ENCODE measurements around the gene SNRNP200.
A peak's percentile ranks its signal among the peaks of the same experiment; 100 is the strongest.
"Not testable (repeated sequence)": the region's sequence is repeated elsewhere in the genome, so short reads cannot be mapped to it uniquely, and the experiment has no call there.

SNRNP200 gene

GRCh38 chr2:96273763-96274162 lies 31.6 kb downstream of the SNRNP200 start:
- no peak for DNase-seq

GRCh38 chr2:96271995-96272394 lies 33.4 kb downstream of the SNRNP200 start:
- no peak for DNase-seq

GRCh38 chr2:96267159-96267971 lies 38.0 kb downstream of the SNRNP200 start:
- peak; percentile 34 to 51 for DNase-seq

- peak; percentile 97 to 98 for DNase-seq
These were observed 39.3 kb downstream of the SNRNP200 start, which contains the start of the genes CIAO1 and TMEM127 for GRCh38 chr2:96265840-96266679. TSS of gene CIAO1 (plus strand) at chr2:96266225. CDS start at chr2:96266351, 126 bp downstream. TSS of gene TMEM127 (minus strand) at chr2:96265997. CDS start at chr2:96265381, 616 bp downstream.

GRCh38 chr2:96265349-96265839 lies 40.0 kb downstream of the SNRNP200 start:
- DNase-seq, result peak; percentile 15 to 45

- DNase-seq, result peak; percentile 38 to 39
These were observed 40.5 kb downstream of the SNRNP200 start for GRCh38 chr2:96264656-96265348.

- DNase-seq, result no peak
These were observed 41.3 kb downstream of the SNRNP200 start for GRCh38 chr2:96264086-96264485.

GRCh38 chr2:96262306-96262705 lies 43.0 kb downstream of the SNRNP200 start:
- DNase-seq, result no peak

- no peak for DNase-seq
These were observed 43.9 kb downstream of the SNRNP200 start for GRCh38 chr2:96261328-96262003.

GRCh38 chr2:96260387-96261260 lies 44.7 kb downstream of the SNRNP200 start:
- DNase-seq, result peak; percentile 41 to 49

GRCh38 chr2:96259497-96259921 lies 45.8 kb downstream of the SNRNP200 start:
- DNase-seq, result no peak

- no peak for DNase-seq
These were observed 47.0 kb downstream of the SNRNP200 start for GRCh38 chr2:96258166-96259022.

GRCh38 chr2:96257744-96258143 lies 47.6 kb downstream of the SNRNP200 start:
- DNase-seq, result not testable (repeated sequence)

GRCh38 chr2:96256611-96257113 lies 48.7 kb downstream of the SNRNP200 start:
- DNase-seq, result no peak

- no peak for DNase-seq
These were observed 50.8 kb downstream of the SNRNP200 start for GRCh38 chr2:96254571-96254970.

- no peak for DNase-seq
These were observed 52.3 kb downstream of the SNRNP200 start for GRCh38 chr2:96253006-96253405.

GRCh38 chr2:96252526-96252925 lies 52.8 kb downstream of the SNRNP200 start:
- DNase-seq, result no peak

- DNase-seq, result peak in 1 of 2 donors; percentile 26
These were observed 53.5 kb downstream of the SNRNP200 start for GRCh38 chr2:96251721-96252292.

GRCh38 chr2:96250188-96250587 lies 55.2 kb downstream of the SNRNP200 start:
- no peak for DNase-seq
